ENCODE measurements around the gene SIK2.
A peak's percentile ranks its signal among the peaks of the same experiment; 100 is the strongest.

Gene SIK2

DNA sequence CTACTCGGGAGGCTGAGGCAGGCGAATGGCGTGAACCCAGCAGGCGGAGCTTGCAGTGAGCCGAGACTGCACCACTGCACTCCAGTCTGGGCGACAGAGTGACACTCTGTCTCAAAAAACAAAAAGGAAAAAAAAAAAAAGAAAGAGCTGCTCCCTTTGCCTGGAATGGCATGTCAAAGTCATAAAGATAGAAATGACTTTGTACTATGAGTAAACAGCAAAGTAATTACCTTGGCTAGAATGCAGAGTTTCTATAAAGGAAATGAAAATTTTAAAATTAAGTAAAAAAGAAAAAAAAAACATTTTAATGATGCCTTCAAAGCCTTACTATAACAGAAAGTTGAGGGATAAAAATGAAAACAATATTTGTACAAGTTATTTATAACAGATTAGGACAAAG is 153.8 kb downstream of the SIK2 start:
- no peak for DNase-seq (ENCODE audit: low read depth)
- no peak overlapping the region for H3K4me3 ChIP-seq (replicated peaks; ENCODE audit: low read depth, low read length)
- TF ChIP-seq, protein P1, sequence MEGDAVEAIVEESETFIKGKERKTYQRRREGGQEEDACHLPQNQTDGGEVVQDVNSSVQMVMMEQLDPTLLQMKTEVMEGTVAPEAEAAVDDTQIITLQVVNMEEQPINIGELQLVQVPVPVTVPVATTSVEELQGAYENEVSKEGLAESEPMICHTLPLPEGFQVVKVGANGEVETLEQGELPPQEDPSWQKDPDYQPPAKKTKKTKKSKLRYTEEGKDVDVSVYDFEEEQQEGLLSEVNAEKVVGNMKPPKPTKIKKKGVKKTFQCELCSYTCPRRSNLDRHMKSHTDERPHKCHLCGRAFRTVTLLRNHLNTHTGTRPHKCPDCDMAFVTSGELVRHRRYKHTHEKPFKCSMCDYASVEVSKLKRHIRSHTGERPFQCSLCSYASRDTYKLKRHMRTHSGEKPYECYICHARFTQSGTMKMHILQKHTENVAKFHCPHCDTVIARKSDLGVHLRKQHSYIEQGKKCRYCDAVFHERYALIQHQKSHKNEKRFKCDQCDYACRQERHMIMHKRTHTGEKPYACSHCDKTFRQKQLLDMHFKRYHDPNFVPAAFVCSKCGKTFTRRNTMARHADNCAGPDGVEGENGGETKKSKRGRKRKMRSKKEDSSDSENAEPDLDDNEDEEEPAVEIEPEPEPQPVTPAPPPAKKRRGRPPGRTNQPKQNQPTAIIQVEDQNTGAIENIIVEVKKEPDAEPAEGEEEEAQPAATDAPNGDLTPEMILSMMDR (IDR thresholded peaks at IDR 0.05; ENCODE audit: low read length, missing control alignments): no peak

DNA sequence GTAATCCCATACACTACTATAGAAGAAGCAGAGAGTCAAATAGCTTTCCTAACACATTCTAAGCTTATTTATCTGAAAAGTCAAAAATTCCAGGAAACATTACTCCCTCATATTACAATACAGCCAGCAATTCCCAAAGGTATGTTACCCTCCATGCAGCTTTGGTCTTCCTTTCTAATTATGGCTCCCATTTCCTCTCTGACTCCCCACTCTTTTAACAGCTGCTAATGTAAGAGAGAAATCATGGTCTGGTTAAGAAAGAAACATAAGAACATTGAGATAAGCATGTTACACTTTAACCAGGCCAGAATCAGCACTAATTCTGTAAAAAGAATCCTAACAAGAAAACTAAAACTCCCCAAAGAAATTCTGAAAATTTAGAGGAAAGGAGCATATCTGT is 157.1 kb downstream of the SIK2 start:
- H3K4me3 ChIP-seq (replicated peaks; ENCODE audit: low read depth, low read length): no peak overlapping the region
- DNase-seq (ENCODE audit: low read depth): peak; percentile 38
- TF ChIP-seq, protein P1 (IDR thresholded peaks at IDR 0.05; ENCODE audit: low read length, missing control alignments): no peak

DNA sequence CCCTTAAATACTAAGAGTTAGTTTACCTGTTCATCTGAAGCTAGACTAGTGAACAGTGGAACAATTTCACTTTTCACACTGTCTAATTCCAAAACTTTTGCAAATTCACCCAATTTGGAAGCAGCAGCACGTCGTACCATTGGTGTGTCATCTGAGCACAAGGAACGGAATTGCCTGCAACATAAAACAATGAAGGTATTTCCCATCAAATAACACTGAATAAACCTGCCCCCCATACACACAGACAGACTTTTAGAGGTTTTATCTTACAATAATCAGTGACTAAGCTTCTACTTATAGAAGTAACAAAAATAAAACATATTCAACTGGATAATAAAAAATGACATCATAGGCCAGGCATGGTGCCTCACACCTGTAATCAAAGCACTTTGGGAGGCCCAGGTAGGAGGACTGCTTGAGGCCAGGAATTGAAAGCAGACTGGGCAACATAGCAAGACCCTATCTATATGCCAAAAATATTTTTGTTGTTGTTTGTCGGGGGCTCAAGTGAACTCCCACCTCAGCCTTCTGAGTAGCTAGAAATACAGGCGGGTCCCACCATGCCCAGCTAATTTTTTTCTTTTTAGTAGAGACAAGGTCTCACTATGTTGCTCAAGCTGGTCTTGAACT is 157.6 kb downstream of the SIK2 start:
- no peak overlapping the region for H3K4me3 ChIP-seq (replicated peaks; ENCODE audit: low read depth, low read length)
- no peak for DNase-seq (ENCODE audit: low read depth)
- TF ChIP-seq, protein P1 (IDR thresholded peaks at IDR 0.05; ENCODE audit: low read length, missing control alignments): no peak

DNA sequence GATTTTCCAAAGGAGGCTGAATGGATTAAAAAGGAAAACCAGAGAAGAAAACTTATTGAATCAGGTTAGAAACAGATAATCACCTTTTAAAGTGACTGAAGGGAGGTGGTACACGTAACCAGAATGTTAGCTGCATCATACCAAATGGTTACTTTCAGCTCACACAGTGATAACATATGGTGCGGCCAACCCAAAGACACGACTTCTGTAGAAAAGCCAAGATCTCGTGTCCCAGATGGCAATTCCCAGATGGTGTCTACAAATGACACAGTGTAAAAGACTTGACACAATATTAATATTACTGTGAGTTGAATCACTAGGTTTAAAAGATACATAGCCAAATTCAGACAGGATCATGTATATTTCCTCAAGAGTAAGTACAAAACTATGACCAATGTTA is 158.8 kb downstream of the SIK2 start:
- TF ChIP-seq, protein P1 (IDR thresholded peaks at IDR 0.05; ENCODE audit: low read length, missing control alignments): no peak
- no peak for DNase-seq (ENCODE audit: low read depth)
- H3K4me3 ChIP-seq (replicated peaks; ENCODE audit: low read depth, low read length): no peak overlapping the region

DNA sequence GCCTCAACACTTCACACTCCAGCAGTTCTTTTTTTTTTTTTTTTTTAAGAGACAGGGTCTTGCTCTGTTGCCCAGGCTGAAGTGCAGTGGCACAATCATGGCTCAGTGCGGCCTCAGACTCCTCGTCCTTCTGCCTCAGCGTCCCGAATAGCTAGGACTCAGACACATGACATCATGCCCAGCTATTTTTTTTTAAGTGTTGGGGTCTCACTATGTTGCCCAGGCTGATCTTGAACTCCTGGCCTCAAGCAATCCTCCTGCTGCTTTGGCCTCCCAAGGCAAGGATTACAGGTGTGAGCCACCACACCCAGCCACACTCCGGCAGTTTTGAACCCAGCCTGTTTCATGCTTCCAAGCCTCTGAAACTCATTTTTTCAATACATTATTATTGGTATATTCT is 160.3 kb downstream of the SIK2 start:
- H3K4me3 ChIP-seq (replicated peaks; ENCODE audit: low read depth, low read length): no peak overlapping the region
- DNase-seq (ENCODE audit: low read depth): no peak
- TF ChIP-seq, protein P1 (IDR thresholded peaks at IDR 0.05; ENCODE audit: low read length, missing control alignments): no peak

DNA sequence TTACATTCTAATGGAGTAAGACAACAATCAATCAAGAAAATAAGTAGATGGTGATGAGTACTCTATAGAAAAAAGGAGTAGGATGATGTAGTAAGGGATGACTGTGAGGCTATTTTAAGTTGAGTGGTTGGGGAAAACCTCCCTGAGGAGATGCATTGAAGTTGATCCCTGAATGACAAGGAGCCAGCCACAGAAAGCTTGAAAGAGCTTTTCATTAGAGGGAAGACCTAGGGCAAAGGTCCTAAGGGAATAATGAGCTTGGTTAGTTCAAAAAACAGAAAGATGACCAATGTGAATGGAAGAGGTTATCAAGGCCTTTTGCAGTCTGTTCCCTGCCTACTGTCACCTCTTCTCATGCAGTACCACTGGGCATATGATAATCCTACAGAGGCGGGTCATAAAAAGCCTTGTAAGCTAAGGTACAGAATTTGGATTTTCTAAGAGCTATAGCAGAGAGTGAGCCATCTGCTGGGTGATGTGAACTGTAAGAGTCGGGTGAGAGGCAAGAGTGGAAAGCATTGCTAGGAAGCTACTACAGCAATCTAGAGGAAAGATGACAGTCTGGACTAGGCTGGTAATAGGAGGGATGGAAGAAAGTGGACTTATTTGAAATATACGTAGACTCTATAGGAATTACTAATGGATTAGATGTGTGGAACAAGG is 160.9 kb downstream of the SIK2 start:
- H3K4me3 ChIP-seq (replicated peaks; ENCODE audit: low read depth, low read length): no peak overlapping the region
- TF ChIP-seq, protein P1 (IDR thresholded peaks at IDR 0.05; ENCODE audit: low read length, missing control alignments): peak; percentile 27
- DNase-seq (ENCODE audit: low read depth): peak; percentile 36

DNA sequence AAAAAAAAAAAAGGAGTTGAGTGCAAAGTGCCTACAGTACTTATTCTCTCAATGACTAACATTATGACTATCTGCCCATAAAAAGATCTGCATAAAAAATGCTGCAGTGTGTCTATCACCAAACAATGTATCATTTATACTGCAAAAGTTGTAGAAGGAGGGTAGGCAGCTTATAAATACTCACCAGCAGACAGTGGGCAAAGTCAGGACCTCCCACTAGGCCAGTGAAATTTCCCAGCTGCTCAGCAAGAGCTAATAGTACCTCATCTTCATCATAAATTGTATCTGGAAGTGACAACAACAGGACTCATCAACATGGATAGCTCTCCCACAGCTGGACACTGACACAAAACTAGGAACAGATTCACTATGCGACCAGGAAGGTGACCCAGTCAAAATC is 162.4 kb downstream of the SIK2 start:
- TF ChIP-seq, protein P1 (IDR thresholded peaks at IDR 0.05; ENCODE audit: low read length, missing control alignments): no peak
- peak overlapping the region; percentile 89 for H3K4me3 ChIP-seq (replicated peaks; ENCODE audit: low read depth, low read length)
- DNase-seq (ENCODE audit: low read depth): no peak

Data from fibroblast of pulmonary artery (primary cell).